HG03460 (cell line): ENCODE results near the gene CEP295NL.
"Not testable (repeated sequence)": the region's sequence is repeated elsewhere in the genome, so short reads cannot be mapped to it uniquely, and the experiment has no call there.

Source experiments
- ATAC-seq: cut with Tn5 transposase; IDR thresholded peaks from one replicate; pipeline ENCODE4 v1.9.1; 2021; ENCODE audit not compliant: unreplicated experiment

The CEP295NL gene

GRCh38 chr17:78903101-78903779 is at the start of gene CEP295NL:
Gene CEP295NL (minus strand): TSS chr17:78903201. CDS start chr17:78901828, 1,373 bp downstream.
- ATAC-seq, result no peak

- no peak for ATAC-seq
These were observed 49.7 kb upstream of the CEP295NL start for GRCh38 chr17:78952706-78953105.

- no peak for ATAC-seq
These were observed 49.1 kb upstream of the CEP295NL start for GRCh38 chr17:78951967-78952551.

- ATAC-seq, result no peak
These were observed 47.9 kb upstream of the CEP295NL start for GRCh38 chr17:78950870-78951269.

- no peak for ATAC-seq
These were observed 44.5 kb upstream of the CEP295NL start for GRCh38 chr17:78947235-78948149.

GRCh38 chr17:78946631-78947030 is 43.6 kb upstream of the CEP295NL start:
- no peak for ATAC-seq

- ATAC-seq, result no peak
These were observed 43.1 kb upstream of the CEP295NL start for GRCh38 chr17:78946131-78946530.

GRCh38 chr17:78945455-78945854 is 42.5 kb upstream of the CEP295NL start:
- ATAC-seq, result not testable (repeated sequence)

GRCh38 chr17:78944956-78945355 is 42.0 kb upstream of the CEP295NL start:
- no peak for ATAC-seq

GRCh38 chr17:78944026-78944425 is 41.0 kb upstream of the CEP295NL start:
- ATAC-seq, result no peak

GRCh38 chr17:78940708-78941107 is 37.7 kb upstream of the CEP295NL start:
- ATAC-seq, result no peak

GRCh38 chr17:78940258-78940657 is 37.3 kb upstream of the CEP295NL start:
- ATAC-seq, result no peak

GRCh38 chr17:78939615-78940014 is 36.6 kb upstream of the CEP295NL start:
- ATAC-seq, result no peak

- ATAC-seq, result no peak
These were observed 34.6 kb upstream of the CEP295NL start for GRCh38 chr17:78937561-78937960.

GRCh38 chr17:78935419-78936323 is 32.7 kb upstream of the CEP295NL start:
- ATAC-seq, result no peak

GRCh38 chr17:78934681-78935418 is 31.8 kb upstream of the CEP295NL start:
- ATAC-seq, result no peak

- ATAC-seq, result no peak
These were observed 31.1 kb upstream of the CEP295NL start for GRCh38 chr17:78933959-78934568.

- ATAC-seq, result no peak
These were observed 30.3 kb upstream of the CEP295NL start for GRCh38 chr17:78933025-78933958.
